Vagina (tissue), 2 donors: Measurements from ENCODE around the gene PHKA2.

Experiments used
- POLR2AphosphoS5 ChIP-seq, 2 donors: sonication (generic); formaldehyde crosslinking; IDR thresholded peaks; one replicate each; pipeline ENCODE4 v1.9.0; 2017; ENCODE audit warnings: antibody characterized with exemption in 2 of 2, mild to moderate bottlenecking in 2 of 2, low read depth in 1 of 2; ENCODE audit not compliant: insufficient read depth in 1 of 2
- TF ChIP-seq, protein P1 (sequence below), 3 experiments: fragments of 450-650 bp in 2 of 3; fragments of 200-600 bp in 1 of 3; sonication (generic) in 1 of 3; IDR thresholded peaks; one replicate each; pipeline ENCODE4 v1.5.1; 2017 to 2019; ENCODE audit warnings: antibody characterized with exemption in 3 of 3, mild to moderate bottlenecking in 2 of 3, moderate library complexity in 2 of 3

- TF ChIP-seq, protein P1, sequence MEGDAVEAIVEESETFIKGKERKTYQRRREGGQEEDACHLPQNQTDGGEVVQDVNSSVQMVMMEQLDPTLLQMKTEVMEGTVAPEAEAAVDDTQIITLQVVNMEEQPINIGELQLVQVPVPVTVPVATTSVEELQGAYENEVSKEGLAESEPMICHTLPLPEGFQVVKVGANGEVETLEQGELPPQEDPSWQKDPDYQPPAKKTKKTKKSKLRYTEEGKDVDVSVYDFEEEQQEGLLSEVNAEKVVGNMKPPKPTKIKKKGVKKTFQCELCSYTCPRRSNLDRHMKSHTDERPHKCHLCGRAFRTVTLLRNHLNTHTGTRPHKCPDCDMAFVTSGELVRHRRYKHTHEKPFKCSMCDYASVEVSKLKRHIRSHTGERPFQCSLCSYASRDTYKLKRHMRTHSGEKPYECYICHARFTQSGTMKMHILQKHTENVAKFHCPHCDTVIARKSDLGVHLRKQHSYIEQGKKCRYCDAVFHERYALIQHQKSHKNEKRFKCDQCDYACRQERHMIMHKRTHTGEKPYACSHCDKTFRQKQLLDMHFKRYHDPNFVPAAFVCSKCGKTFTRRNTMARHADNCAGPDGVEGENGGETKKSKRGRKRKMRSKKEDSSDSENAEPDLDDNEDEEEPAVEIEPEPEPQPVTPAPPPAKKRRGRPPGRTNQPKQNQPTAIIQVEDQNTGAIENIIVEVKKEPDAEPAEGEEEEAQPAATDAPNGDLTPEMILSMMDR (IDR thresholded peaks at IDR 0.05), result no peak
- TF ChIP-seq POLR2AphosphoS5 (IDR thresholded peaks at IDR 0.05; ENCODE audit: insufficient read depth in 1 of 2, low read depth in 1 of 2), result no peak
Observed at GRCh38 chrX:18946611-18947010, 37.3 kb downstream of the PHKA2 start.
